Caco-2 (cell line): ENCODE results near the gene IRS2. TPM values are rescaled to one million over a fixed set of nuclear protein-coding genes. Genes with fewer than 3 reads are reported as not detected.

Experiments
- BruUV-seq: library from RNA; stranded (reverse); fragments of 400-500 nt; replicated peaks from 2 replicates; lab custom pipeline; 2021; lab: Mats Ljungman, UMichigan
- CTCF ChIA-PET: fragments of 300-600 bp; sonication (Branson Sonifier 250); formaldehyde crosslinking; loops from one replicate; lab custom pipeline; 2022; ENCODE audit warnings: antibody characterized with exemption; lab: Charles Lee
- POLR2A ChIA-PET: fragments of 300-600 bp; sonication (Branson Sonifier 250); formaldehyde crosslinking; loops from one replicate; lab custom pipeline; 2022; ENCODE audit warnings: antibody characterized with exemption; lab: Charles Lee
- DNase-seq, 2 experiments: peaks; one replicate each; pipeline versions ENCODE4 v3.0.0 to v3.0.0-alpha.2; 2020 to 2022
- H3K27me3 ChIP-seq: replicated peaks from 2 replicates; pipeline ENCODE4 v1.6.0; 2011; ENCODE audit warnings: low read length; ENCODE audit not compliant: control insufficient read depth, insufficient read depth
- H3K36me3 ChIP-seq: 2 replicates; pipeline ENCODE4 v1.5.1; 2011; ENCODE audit warnings: low read length; ENCODE audit not compliant: control insufficient read depth, insufficient read depth
- H3K4me1 ChIP-seq: fragments of 250-450 bp; sonication (Bioruptor Pico); 2 replicates; pipeline ENCODE4 v1.5.1; 2020; ENCODE audit warnings: mild to moderate bottlenecking
- H3K4me3 ChIP-seq: 2 replicates; pipeline ENCODE4 v1.5.1; 2011; ENCODE audit warnings: low read depth, mild to moderate bottlenecking, control low read depth, low read length
- H3K9me3 ChIP-seq: fragments of 250-450 bp; sonication (Bioruptor Pico); 2 replicates; pipeline ENCODE4 v1.5.1; 2020; ENCODE audit warnings: mild to moderate bottlenecking, moderate library complexity
- H3K27ac Mint-ChIP-seq: one replicate; pipeline ENCODE4 v1.8.0; 2022; ENCODE audit warnings: mixed read lengths; ENCODE audit not compliant: unreplicated experiment
- H3K27me3 Mint-ChIP-seq: one replicate; pipeline ENCODE4 v1.8.0; 2022; ENCODE audit warnings: mixed read lengths; ENCODE audit not compliant: insufficient read depth, unreplicated experiment
- H3K36me3 Mint-ChIP-seq: one replicate; pipeline ENCODE4 v1.8.0; 2022; ENCODE audit warnings: mild to moderate bottlenecking, mixed read lengths; ENCODE audit not compliant: insufficient read depth, unreplicated experiment
- H3K4me1 Mint-ChIP-seq: one replicate; pipeline ENCODE4 v1.8.0; 2022; ENCODE audit warnings: low read depth, mixed read lengths; ENCODE audit not compliant: unreplicated experiment
- H3K4me3 Mint-ChIP-seq: one replicate; pipeline ENCODE4 v1.8.0; 2022; ENCODE audit warnings: mild to moderate bottlenecking, moderate library complexity, mixed read lengths; ENCODE audit not compliant: unreplicated experiment
- H3K9me3 Mint-ChIP-seq: one replicate; pipeline ENCODE4 v1.8.0; 2022; ENCODE audit warnings: mixed read lengths; ENCODE audit not compliant: unreplicated experiment
- CTCF ChIP-seq, 2 experiments: fragments of 200-600 bp in 1 of 2; IDR thresholded peaks; 1 replicate in 1 of 2; 2 replicates in 1 of 2; pipeline versions ENCODE4 v1.5.1 to v1.8.0; 2011 to 2022; ENCODE audit warnings: antibody characterized with exemption in 1 of 2, control low read depth in 1 of 2, inconsistent platforms in 1 of 2, low read depth in 1 of 2, low read length in 1 of 2, mild to moderate bottlenecking in 1 of 2, moderate library complexity in 1 of 2; ENCODE audit not compliant: insufficient read depth in 1 of 2, severe bottlenecking in 1 of 2, unreplicated experiment in 1 of 2
- intact Hi-C: fragments of 100-400 bp; cut with micrococcal nuclease; formaldehyde crosslinking; loops from one replicate; pipeline ENCODE4 v1.10.0; 2022; ENCODE audit not compliant: unreplicated experiment
- total RNA-seq: library from RNA; stranded (reverse); gene quantifications from 2 replicates; pipeline ENCODE4 v1.2.3, GENCODE V29; 2022

IRS2 gene
- total RNA-seq, 1 experiment from 2014 or later = 5.5 TPM

- POLR2A ChIA-PET = no interaction called here
- no peak for TF ChIP-seq CTCF (IDR thresholded peaks at IDR 0.05; ENCODE audit: insufficient read depth in 1 of 2, low read depth in 1 of 2, low read length in 1 of 2, severe bottlenecking in 1 of 2, unreplicated experiment in 1 of 2)
- Mint-ChIP-seq H3K27ac (no peak overlapping the region), H3K27me3 (peaks cover 2% of the 10 kb centered on the region), H3K4me1 (no peaks in the 10 kb centered on the region), H3K36me3 (no peaks in the 10 kb centered on the region), H3K9me3 (no peaks in the 10 kb centered on the region), H3K4me3 (no peak overlapping the region)
- Histone ChIP-seq H3K9me3 (no peaks in the 10 kb centered on the region), H3K27me3 (no peaks in the 10 kb centered on the region), H3K4me1 (no peaks in the 10 kb centered on the region), H3K36me3 (no peaks in the 10 kb centered on the region), H3K4me3 (no peak overlapping the region)
- DNase-seq = no peak
- intact Hi-C loops = no loop called here
- BruUV-seq = no TSS peak
- CTCF ChIA-PET = interaction anchor here (0.6 kb wide), 1 partner anchor 1066 kb away, joined by 4 read pairs; no protein-coding TSS in a partner anchor
Observed at GRCh38 chr13:109750221-109750775, 36.1 kb downstream of the IRS2 start.

GRCh38 chr13:109749365-109749764 lies 37.0 kb downstream of the IRS2 start:
- H3K27ac Mint-ChIP-seq = no peak overlapping the region

GRCh38 chr13:109748677-109749076 lies 37.7 kb downstream of the IRS2 start:
- Histone ChIP-seq H3K4me1 (peaks cover 4% of the 10 kb centered on the region; the same call in 1 of the 2 replicates), H3K36me3 (no peaks in the 10 kb centered on the region), H3K4me3 (no peak overlapping the region), H3K27me3 (no peaks in the 10 kb centered on the region), H3K9me3 (no peaks in the 10 kb centered on the region)
- Mint-ChIP-seq H3K9me3 (no peaks in the 10 kb centered on the region), H3K36me3 (no peaks in the 10 kb centered on the region), H3K4me1 (no peaks in the 10 kb centered on the region), H3K4me3 (no peak overlapping the region), H3K27ac (no peak overlapping the region), H3K27me3 (peaks cover 2% of the 10 kb centered on the region)
- TF ChIP-seq CTCF (IDR thresholded peaks at IDR 0.05; ENCODE audit: insufficient read depth in 1 of 2, low read depth in 1 of 2, low read length in 1 of 2, severe bottlenecking in 1 of 2, unreplicated experiment in 1 of 2) = no peak
- POLR2A ChIA-PET = no interaction called here
- intact Hi-C loops = no loop called here
- no TSS peak for BruUV-seq
- CTCF ChIA-PET = interaction anchor here (1.2 kb wide), 1 partner anchor 162 kb away, joined by 3 read pairs; no protein-coding TSS in a partner anchor
- DNase-seq = no peak

More at GRCh38 chr13:109749365-109749764, 37.0 kb downstream of the IRS2 start:
- Mint-ChIP-seq H3K27me3 (peaks cover 2% of the 10 kb centered on the region), H3K9me3 (no peaks in the 10 kb centered on the region), H3K4me1 (no peaks in the 10 kb centered on the region), H3K36me3 (no peaks in the 10 kb centered on the region), H3K4me3 (no peak overlapping the region)
- Histone ChIP-seq H3K36me3 (no peaks in the 10 kb centered on the region), H3K9me3 (no peaks in the 10 kb centered on the region), H3K27me3 (no peaks in the 10 kb centered on the region), H3K4me3 (no peak overlapping the region), H3K4me1 (no peaks in the 10 kb centered on the region)
- intact Hi-C loops = no loop called here
- ChIA-PET CTCF (no interaction called here), POLR2A (no interaction called here)
- BruUV-seq = no TSS peak
- no peak for DNase-seq
- no peak for TF ChIP-seq CTCF (IDR thresholded peaks at IDR 0.05; ENCODE audit: insufficient read depth in 1 of 2, low read depth in 1 of 2, low read length in 1 of 2, severe bottlenecking in 1 of 2, unreplicated experiment in 1 of 2)
